HG02588 (cell line): ENCODE data around the gene FAM20C.
"Not testable (repeated sequence)": the region's sequence is repeated elsewhere in the genome, so short reads cannot be mapped to it uniquely, and the experiment has no call there.

ENCODE experiments used
- ATAC-seq: cut with Tn5 transposase; IDR thresholded peaks from one replicate; pipeline ENCODE4 v1.9.1; 2021; ENCODE audit warnings: mild to moderate bottlenecking, moderate library complexity; ENCODE audit not compliant: unreplicated experiment

FAM20C gene

GRCh38 chr7:240887-241421, 48.6 kb downstream of the FAM20C start:
- no peak for ATAC-seq

- ATAC-seq = no peak
These were observed 49.1 kb downstream of the FAM20C start for GRCh38 chr7:241513-241912.

- ATAC-seq = not testable (repeated sequence)
These were observed 50.6 kb downstream of the FAM20C start for GRCh38 chr7:242826-243579.

GRCh38 chr7:243580-243978, 51.2 kb downstream of the FAM20C start:
- not testable (repeated sequence) for ATAC-seq

- ATAC-seq = no peak
These were observed 52.6 kb downstream of the FAM20C start for GRCh38 chr7:244974-245373.

- ATAC-seq = no peak
These were observed 53.4 kb downstream of the FAM20C start for GRCh38 chr7:245574-246295.

- no peak for ATAC-seq
These were observed 54.1 kb downstream of the FAM20C start for GRCh38 chr7:246451-246850.

- ATAC-seq = no peak
These were observed 54.8 kb downstream of the FAM20C start for GRCh38 chr7:247181-247580.

- no peak for ATAC-seq
These were observed 55.3 kb downstream of the FAM20C start for GRCh38 chr7:247636-248035.

GRCh38 chr7:248732-249435, 56.5 kb downstream of the FAM20C start:
- ATAC-seq = no peak

GRCh38 chr7:249989-250388, 57.6 kb downstream of the FAM20C start:
- no peak for ATAC-seq

GRCh38 chr7:250523-250922, 58.2 kb downstream of the FAM20C start:
- ATAC-seq = no peak

GRCh38 chr7:251005-251404, 58.6 kb downstream of the FAM20C start:
- no peak for ATAC-seq

- ATAC-seq = no peak
These were observed 59.2 kb downstream of the FAM20C start for GRCh38 chr7:251446-252175.

- no peak for ATAC-seq
These were observed 60.0 kb downstream of the FAM20C start for GRCh38 chr7:252216-252965.

- no peak for ATAC-seq
These were observed 60.6 kb downstream of the FAM20C start for GRCh38 chr7:252981-253380.

GRCh38 chr7:253581-254336, 61.4 kb downstream of the FAM20C start:
- ATAC-seq = no peak

- no peak for ATAC-seq
These were observed 62.1 kb downstream of the FAM20C start for GRCh38 chr7:254337-255037.

GRCh38 chr7:255038-255435, 62.7 kb downstream of the FAM20C start:
- no peak for ATAC-seq
